HS-5 (cell line): Measurements from ENCODE around the gene SRSF1.

ENCODE experiments used
- DNase-seq: peaks from one replicate; pipeline ENCODE4 v3.0.0-alpha.2; 2012; ENCODE audit warnings: low read depth

SRSF1 gene

DNA sequence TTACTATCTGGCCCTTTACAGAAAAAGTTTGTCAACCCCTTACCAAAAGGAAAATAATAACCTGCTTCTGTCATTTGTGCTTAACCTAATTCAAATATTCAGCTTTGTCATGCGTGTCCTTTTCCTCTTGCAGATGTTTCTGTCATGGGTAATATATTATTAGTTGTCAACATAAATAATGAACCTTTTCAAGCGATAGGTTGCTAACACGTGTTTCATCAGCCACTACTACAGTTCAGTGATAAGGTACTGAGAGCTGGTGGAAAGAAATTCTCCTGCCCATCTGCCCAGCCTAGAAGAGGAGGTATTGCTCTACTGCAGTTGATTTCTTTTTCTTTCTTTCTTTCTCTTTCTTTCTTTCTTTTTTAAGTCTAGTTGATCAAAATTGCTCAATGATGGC is 12.0 kb upstream of the SRSF1 start:
- DNase-seq, result no peak

DNA sequence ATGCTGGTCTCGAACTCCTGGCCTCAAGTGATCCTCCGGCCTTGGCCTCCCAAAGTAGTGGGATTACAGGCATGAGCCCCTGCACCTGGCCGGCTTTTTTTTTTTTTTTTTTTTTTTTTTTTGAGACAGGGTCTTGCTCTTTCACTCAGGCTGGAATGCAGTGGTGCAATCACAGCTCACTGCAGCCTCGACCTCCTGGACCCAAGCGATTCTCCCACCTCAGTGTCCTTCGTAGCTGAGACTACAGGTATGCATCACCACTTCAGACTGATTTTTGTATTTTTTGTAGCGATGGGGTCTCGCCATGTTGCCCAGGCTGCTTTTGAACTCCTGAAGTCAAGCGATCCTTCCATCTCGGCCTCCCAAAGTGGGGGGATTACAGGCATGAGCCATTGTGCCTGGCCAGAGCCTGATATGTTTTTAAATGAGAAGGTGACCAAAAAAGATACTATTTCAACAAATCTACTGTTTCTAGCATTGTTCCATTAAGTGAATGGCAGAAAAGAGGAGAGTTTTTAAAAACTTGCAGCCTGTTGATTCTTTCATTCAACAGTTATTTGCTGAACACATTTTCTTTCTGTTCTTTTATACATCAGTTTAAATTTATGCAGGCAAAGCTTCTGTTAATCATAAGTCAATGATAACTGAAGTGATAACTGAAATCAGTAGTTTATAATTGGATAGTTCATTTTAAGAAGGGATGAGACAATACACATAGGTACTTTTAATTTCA is 3.2 kb upstream of the SRSF1 start:
- no peak for DNase-seq

DNA sequence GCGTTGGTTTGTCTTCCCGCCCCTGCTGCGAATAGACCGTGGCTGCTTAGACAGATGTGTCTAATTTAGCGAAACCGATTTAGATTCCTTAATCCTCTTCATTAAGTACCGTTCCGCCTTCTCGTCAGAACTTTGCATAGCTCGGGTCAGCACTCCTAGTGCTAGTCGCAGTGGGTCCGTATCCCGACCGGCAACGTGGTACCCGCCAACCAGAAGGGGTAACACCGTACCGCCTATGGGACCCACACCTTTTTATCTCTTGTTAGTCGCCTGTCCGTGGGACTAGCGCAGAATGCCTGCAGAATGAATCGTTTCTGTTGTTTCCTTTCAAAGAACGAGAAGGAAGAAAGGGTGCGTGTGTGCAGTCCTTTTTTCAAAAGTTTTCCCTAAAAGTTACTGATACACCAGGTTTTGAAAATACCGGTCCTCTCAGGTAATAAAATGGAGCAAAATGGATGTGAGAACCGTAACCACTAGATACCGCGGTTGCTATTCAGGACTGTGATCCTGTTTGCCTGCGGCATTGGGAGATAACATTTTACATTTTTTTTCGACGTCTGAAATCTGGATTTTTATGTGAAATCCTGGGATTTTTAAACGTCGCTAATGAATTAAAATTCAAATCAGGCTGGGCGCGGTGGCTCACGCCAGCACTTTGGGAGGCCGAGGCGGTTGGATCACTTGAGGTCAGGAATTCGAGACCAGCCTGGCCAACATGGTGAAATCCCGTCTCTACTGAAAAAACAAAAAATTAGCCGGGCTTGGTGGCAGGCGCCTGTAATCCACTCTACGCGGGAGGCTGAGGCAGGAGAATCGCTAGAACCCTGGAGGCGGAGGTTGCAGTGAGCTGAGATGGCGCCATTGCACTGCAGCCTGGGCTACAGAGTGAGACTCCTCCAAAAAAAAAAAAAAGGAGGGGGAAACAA is 998 bp upstream of the SRSF1 start:
- no peak for DNase-seq

DNA sequence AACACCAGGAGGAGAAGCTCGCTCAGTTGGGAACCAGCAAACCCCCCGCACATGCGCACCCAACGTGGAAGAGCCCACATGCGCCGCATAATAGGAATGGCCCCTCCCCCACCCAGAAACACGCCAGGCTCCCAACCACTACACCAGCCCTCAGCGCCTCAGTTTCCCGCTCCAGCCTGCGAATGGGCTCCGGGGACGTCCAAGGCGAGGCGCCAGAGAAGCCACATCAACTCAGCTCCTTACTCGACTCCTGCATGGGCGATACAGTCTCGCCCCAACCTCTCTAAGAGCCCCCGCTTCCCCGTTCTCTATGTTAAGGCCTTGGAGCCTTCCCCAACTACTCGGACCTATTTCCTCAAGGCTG is 504 bp downstream of the SRSF1 start:
- no peak for DNase-seq

DNA sequence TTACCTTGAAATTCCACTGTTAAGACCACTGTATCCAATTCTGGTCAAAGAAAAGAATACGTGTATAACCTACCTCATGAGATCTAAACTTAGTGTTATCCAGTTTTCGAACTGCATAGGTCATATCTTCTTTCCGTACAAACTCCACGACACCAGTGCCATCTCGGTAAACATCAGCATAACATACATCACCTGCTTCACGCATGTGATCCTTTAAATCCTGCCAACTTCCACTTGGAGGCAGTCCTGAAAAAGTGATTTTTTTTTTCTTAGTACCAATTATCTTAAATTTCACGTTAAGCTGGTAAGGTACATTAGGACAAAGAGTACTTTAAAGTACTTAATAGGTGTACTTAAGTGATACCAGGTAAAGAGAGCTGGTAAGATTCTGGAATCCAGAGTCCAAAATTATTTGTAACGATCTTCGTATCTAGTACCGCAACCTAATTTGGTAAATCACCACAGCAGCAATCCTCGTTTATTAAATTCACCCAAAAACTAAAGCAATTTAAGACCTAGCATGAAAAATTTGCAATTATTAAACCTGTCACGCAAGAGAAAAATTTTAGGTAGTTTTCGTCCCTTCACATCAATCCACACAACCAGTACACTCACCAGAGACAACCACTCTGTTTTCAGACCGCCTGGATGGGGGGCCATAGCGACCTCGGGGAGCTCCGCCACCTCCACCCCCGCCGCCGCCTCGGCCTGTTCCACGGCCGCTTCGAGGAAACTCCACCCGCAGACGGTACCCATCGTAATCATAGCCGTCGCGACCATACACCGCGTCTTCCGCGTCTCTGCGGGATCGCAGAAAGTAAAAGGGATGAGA is 1.1 kb downstream of the SRSF1 start:
- DNase-seq, result no peak

GRCh38 chr17:58005031-58005727 is 1.9 kb downstream of the SRSF1 start:
- no peak for DNase-seq

DNA sequence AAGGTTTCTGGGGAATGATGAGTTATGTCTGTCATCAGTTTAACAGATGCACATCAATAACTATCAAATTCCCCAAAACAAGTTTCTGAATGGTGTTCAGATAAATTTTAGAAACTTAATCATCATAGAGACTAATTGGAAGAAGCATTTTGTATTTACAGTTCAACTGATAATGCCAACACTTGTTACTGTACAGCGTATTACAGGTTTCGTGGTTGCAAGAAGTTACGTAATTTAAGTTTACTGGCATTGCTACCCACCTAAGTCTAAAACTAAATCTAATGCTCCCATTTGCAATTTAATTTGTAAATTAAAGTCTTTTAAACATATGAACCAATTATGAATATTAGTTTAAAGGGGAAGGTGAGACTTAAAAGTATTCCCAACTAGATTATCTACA is 3.0 kb downstream of the SRSF1 start:
- no peak for DNase-seq

- DNase-seq, result no peak
Observed at GRCh38 chr17:58002973-58003372, 4.1 kb downstream of the SRSF1 start.

GRCh38 chr17:58002154-58002948 is 4.7 kb downstream of the SRSF1 start:
- DNase-seq, result no peak

DNA sequence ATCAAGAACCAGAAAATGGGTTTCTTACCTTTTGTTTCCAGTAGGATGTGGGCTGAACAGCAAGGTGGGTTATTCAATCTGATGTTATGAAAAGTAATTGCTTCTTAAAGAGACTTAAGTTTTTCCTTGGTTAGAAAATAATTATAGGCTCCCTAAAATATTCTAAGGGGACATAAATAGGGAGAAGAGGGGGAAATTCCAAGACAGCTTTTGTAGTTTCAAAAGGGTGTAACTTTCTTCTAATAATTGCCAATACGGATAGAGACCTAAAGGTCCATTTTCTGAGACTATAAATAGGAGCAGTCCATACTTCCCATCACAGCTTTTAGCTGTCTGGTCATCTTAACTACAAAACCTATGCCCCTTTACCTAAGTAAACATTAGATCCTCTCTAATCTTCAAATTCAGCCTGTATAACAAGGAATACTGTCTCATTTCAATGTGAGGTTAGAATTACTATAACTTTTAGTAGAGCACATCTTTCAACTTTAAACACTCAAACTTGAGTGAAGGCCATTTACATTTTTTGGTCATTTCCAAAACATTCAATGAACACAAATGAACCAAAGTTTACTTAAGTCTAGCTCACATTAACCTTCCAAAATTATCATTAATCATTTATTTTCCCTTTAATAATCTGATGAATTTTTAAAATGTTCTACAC is 5.5 kb downstream of the SRSF1 start:
- no peak for DNase-seq

DNA sequence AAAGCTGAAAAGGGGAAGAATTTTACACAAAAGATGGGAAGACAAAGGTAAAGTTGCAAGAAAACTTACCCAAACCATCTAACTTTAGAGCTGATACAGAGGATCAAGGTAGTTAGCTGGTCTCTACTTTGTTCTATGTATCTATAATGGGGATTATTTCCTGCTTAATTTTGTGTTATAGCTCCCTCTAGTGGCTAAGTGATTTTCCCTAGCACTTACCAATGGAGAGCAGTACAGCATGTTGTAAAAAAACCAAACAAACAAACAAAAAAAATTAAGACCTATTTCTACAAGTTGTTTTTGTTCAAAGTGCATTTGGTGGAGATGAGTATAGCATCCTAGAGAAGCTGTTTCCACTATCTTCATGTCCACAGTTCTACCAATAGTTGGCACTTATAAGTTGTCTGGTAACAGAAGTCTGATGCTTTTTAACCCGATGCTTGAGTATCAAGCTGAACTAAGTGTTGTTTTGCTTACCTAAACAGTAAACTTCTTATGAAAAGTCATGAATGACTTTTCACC is 7.5 kb downstream of the SRSF1 start:
- DNase-seq, result no peak

GRCh38 chr17:57999010-57999495 is 8.0 kb downstream of the SRSF1 start:
- no peak for DNase-seq

- DNase-seq, result no peak
Observed at GRCh38 chr17:57997085-57997809, 9.8 kb downstream of the SRSF1 start.

- DNase-seq, result no peak
Observed at GRCh38 chr17:57995076-57995956, 11.7 kb downstream of the SRSF1 start.

- DNase-seq, result no peak
Observed at GRCh38 chr17:57994436-57994835, 12.6 kb downstream of the SRSF1 start.

GRCh38 chr17:57993471-57994365 is 13.3 kb downstream of the SRSF1 start:
- DNase-seq, result no peak

DNA sequence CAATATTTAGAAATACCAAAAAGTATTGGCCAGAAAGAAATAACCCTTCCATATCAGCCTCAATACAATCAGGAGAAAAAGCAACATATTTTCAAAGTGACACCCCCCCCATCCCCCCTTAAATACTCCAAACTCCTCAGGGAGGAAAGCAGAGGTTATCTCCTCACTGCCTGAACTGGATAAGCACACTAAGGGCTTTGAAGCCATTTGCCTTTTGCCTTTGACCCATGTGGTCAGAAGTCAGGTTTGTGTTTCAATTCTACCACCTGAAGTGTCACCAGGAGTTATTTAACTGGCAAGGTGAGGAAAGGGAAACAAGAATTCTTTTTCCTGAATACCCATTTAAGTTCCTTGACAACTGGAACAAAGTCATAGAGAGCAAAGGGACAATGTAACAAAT is 15.5 kb downstream of the SRSF1 start:
- no peak for DNase-seq
